ENCODE measurements around the gene LAD1.

The LAD1 gene

GRCh38 chr1:201400852-201401230, 1.7 kb upstream of the LAD1 start:
- Histone ChIP-seq H3K4me1 (ENCODE audit: control insufficient read depth, insufficient read depth, low read length) (peaks cover 14% of the 10 kb centered on the region), H3K4me3 (ENCODE audit: low read length) (no peak overlapping the region), H3K9ac (ENCODE audit: low read depth, low read length) (no peak overlapping the region), H3K27me3 (ENCODE audit: control insufficient read depth, insufficient read depth, low read length) (peaks cover 39% of the 10 kb centered on the region), H3K9me3 (replicated peaks; ENCODE audit: low read length) (no peaks in the 10 kb centered on the region), H3K4me2 (ENCODE audit: low read length) (no peak overlapping the region), H3K36me3 (ENCODE audit: insufficient read depth, low read length) (no peaks in the 10 kb centered on the region)

- Histone ChIP-seq H3K9ac (ENCODE audit: low read depth, low read length) (no peak overlapping the region), H3K9me3 (replicated peaks; ENCODE audit: low read length) (no peaks in the 10 kb centered on the region), H3K4me2 (ENCODE audit: low read length) (no peak overlapping the region), H3K4me1 (ENCODE audit: control insufficient read depth, insufficient read depth, low read length) (peaks cover 17% of the 10 kb centered on the region), H3K4me3 (ENCODE audit: low read length) (no peak overlapping the region), H3K36me3 (ENCODE audit: insufficient read depth, low read length) (no peaks in the 10 kb centered on the region), H3K27me3 (ENCODE audit: control insufficient read depth, insufficient read depth, low read length) (peaks cover 39% of the 10 kb centered on the region)
Observed at GRCh38 chr1:201400212-201400851, 1.2 kb upstream of the LAD1 start.

GRCh38 chr1:201399352-201400126, 415 bp upstream of the LAD1 start:
- Histone ChIP-seq H3K36me3 (ENCODE audit: insufficient read depth, low read length) (no peaks in the 10 kb centered on the region), H3K9ac (ENCODE audit: low read depth, low read length) (no peak overlapping the region), H3K4me1 (ENCODE audit: control insufficient read depth, insufficient read depth, low read length) (peaks cover 17% of the 10 kb centered on the region), H3K9me3 (replicated peaks; ENCODE audit: low read length) (no peaks in the 10 kb centered on the region), H3K27me3 (ENCODE audit: control insufficient read depth, insufficient read depth, low read length) (peaks cover 41% of the 10 kb centered on the region), H3K4me3 (ENCODE audit: low read length) (no peak overlapping the region), H3K4me2 (ENCODE audit: low read length) (no peak overlapping the region)

GRCh38 chr1:201397675-201398074, 1.4 kb downstream of the LAD1 start:
- no peak overlapping the region for H3K4me3 ChIP-seq (ENCODE audit: low read length)
- H3K9ac ChIP-seq (ENCODE audit: low read depth, low read length), result no peak overlapping the region
- no peak overlapping the region for H3K4me2 ChIP-seq (ENCODE audit: low read length)
- peaks cover 17% of the 10 kb centered on the region for H3K4me1 ChIP-seq (ENCODE audit: control insufficient read depth, insufficient read depth, low read length)
- no peaks in the 10 kb centered on the region for H3K36me3 ChIP-seq (ENCODE audit: insufficient read depth, low read length)
- peaks cover 33% of the 10 kb centered on the region for H3K27me3 ChIP-seq (ENCODE audit: control insufficient read depth, insufficient read depth, low read length)
- H3K9me3 ChIP-seq (replicated peaks; ENCODE audit: low read length), result no peaks in the 10 kb centered on the region

GRCh38 chr1:201396861-201397464, 2.2 kb downstream of the LAD1 start:
- Histone ChIP-seq H3K27me3 (ENCODE audit: control insufficient read depth, insufficient read depth, low read length) (peaks cover 37% of the 10 kb centered on the region), H3K9me3 (replicated peaks; ENCODE audit: low read length) (no peaks in the 10 kb centered on the region), H3K4me2 (ENCODE audit: low read length) (no peak overlapping the region), H3K9ac (ENCODE audit: low read depth, low read length) (no peak overlapping the region), H3K36me3 (ENCODE audit: insufficient read depth, low read length) (no peaks in the 10 kb centered on the region), H3K4me3 (ENCODE audit: low read length) (no peak overlapping the region), H3K4me1 (ENCODE audit: control insufficient read depth, insufficient read depth, low read length) (peaks cover 17% of the 10 kb centered on the region)

GRCh38 chr1:201395936-201396335, 3.2 kb downstream of the LAD1 start:
- Histone ChIP-seq H3K4me3 (ENCODE audit: low read length) (no peak overlapping the region), H3K36me3 (ENCODE audit: insufficient read depth, low read length) (no peaks in the 10 kb centered on the region), H3K4me1 (ENCODE audit: control insufficient read depth, insufficient read depth, low read length) (peaks cover 17% of the 10 kb centered on the region), H3K27me3 (ENCODE audit: control insufficient read depth, insufficient read depth, low read length) (peaks cover 29% of the 10 kb centered on the region), H3K9me3 (replicated peaks; ENCODE audit: low read length) (no peaks in the 10 kb centered on the region), H3K9ac (ENCODE audit: low read depth, low read length) (no peak overlapping the region), H3K4me2 (ENCODE audit: low read length) (no peak overlapping the region)

GRCh38 chr1:201394591-201394990, 4.5 kb downstream of the LAD1 start:
- peaks cover 23% of the 10 kb centered on the region for H3K27me3 ChIP-seq (ENCODE audit: control insufficient read depth, insufficient read depth, low read length)
- no peaks in the 10 kb centered on the region for H3K9me3 ChIP-seq (replicated peaks; ENCODE audit: low read length)
- no peak overlapping the region for H3K9ac ChIP-seq (ENCODE audit: low read depth, low read length)
- no peak overlapping the region for H3K4me3 ChIP-seq (ENCODE audit: low read length)
- H3K4me2 ChIP-seq (ENCODE audit: low read length), result no peak overlapping the region
- peaks cover 17% of the 10 kb centered on the region for H3K4me1 ChIP-seq (ENCODE audit: control insufficient read depth, insufficient read depth, low read length)
- no peaks in the 10 kb centered on the region for H3K36me3 ChIP-seq (ENCODE audit: insufficient read depth, low read length)

GRCh38 chr1:201393076-201393475, 6.0 kb downstream of the LAD1 start:
- Histone ChIP-seq H3K36me3 (ENCODE audit: insufficient read depth, low read length) (no peaks in the 10 kb centered on the region), H3K9me3 (replicated peaks; ENCODE audit: low read length) (no peaks in the 10 kb centered on the region), H3K4me1 (ENCODE audit: control insufficient read depth, insufficient read depth, low read length) (peaks cover 17% of the 10 kb centered on the region), H3K4me3 (ENCODE audit: low read length) (no peak overlapping the region), H3K27me3 (ENCODE audit: control insufficient read depth, insufficient read depth, low read length) (peaks cover 22% of the 10 kb centered on the region), H3K9ac (ENCODE audit: low read depth, low read length) (no peak overlapping the region), H3K4me2 (ENCODE audit: low read length) (no peak overlapping the region)

- H3K4me3 ChIP-seq (ENCODE audit: low read length), result no peak overlapping the region
- peaks cover 24% of the 10 kb centered on the region for H3K27me3 ChIP-seq (ENCODE audit: control insufficient read depth, insufficient read depth, low read length)
- no peak overlapping the region for H3K9ac ChIP-seq (ENCODE audit: low read depth, low read length)
- peaks cover 10% of the 10 kb centered on the region for H3K4me1 ChIP-seq (ENCODE audit: control insufficient read depth, insufficient read depth, low read length)
- H3K4me2 ChIP-seq (ENCODE audit: low read length), result no peak overlapping the region
- no peaks in the 10 kb centered on the region for H3K36me3 ChIP-seq (ENCODE audit: insufficient read depth, low read length)
- H3K9me3 ChIP-seq (replicated peaks; ENCODE audit: low read length), result no peaks in the 10 kb centered on the region
Observed at GRCh38 chr1:201391651-201392511, 7.2 kb downstream of the LAD1 start.

GRCh38 chr1:201391225-201391624, 7.9 kb downstream of the LAD1 start:
- Histone ChIP-seq H3K4me2 (ENCODE audit: low read length) (no peak overlapping the region), H3K4me1 (ENCODE audit: control insufficient read depth, insufficient read depth, low read length) (peaks cover 5% of the 10 kb centered on the region), H3K4me3 (ENCODE audit: low read length) (no peak overlapping the region), H3K9ac (ENCODE audit: low read depth, low read length) (no peak overlapping the region), H3K9me3 (replicated peaks; ENCODE audit: low read length) (no peaks in the 10 kb centered on the region), H3K27me3 (ENCODE audit: control insufficient read depth, insufficient read depth, low read length) (peaks cover 27% of the 10 kb centered on the region), H3K36me3 (ENCODE audit: insufficient read depth, low read length) (no peaks in the 10 kb centered on the region)

GRCh38 chr1:201389051-201389450, 10.1 kb downstream of the LAD1 start:
- Histone ChIP-seq H3K4me1 (ENCODE audit: control insufficient read depth, insufficient read depth, low read length) (peaks cover 16% of the 10 kb centered on the region), H3K36me3 (ENCODE audit: insufficient read depth, low read length) (no peaks in the 10 kb centered on the region), H3K9me3 (replicated peaks; ENCODE audit: low read length) (no peaks in the 10 kb centered on the region), H3K27me3 (ENCODE audit: control insufficient read depth, insufficient read depth, low read length) (peaks cover 24% of the 10 kb centered on the region), H3K4me3 (ENCODE audit: low read length) (no peak overlapping the region), H3K4me2 (ENCODE audit: low read length) (no peak overlapping the region), H3K9ac (ENCODE audit: low read depth, low read length) (no peak overlapping the region)
